HG03520 (cell line): ENCODE measurements around the gene S100A12.

Experiments
- ATAC-seq: cut with Tn5 transposase; IDR thresholded peaks from one replicate; pipeline ENCODE4 v1.9.1; 2021; ENCODE audit warnings: mild to moderate bottlenecking, moderate library complexity; ENCODE audit not compliant: unreplicated experiment

Gene S100A12

GRCh38 chr1:153337980-153338853 lies 37.2 kb downstream of the S100A12 start:
- ATAC-seq: no peak

- ATAC-seq: no peak
These were observed 38.8 kb downstream of the S100A12 start for GRCh38 chr1:153336650-153337049.

DNA sequence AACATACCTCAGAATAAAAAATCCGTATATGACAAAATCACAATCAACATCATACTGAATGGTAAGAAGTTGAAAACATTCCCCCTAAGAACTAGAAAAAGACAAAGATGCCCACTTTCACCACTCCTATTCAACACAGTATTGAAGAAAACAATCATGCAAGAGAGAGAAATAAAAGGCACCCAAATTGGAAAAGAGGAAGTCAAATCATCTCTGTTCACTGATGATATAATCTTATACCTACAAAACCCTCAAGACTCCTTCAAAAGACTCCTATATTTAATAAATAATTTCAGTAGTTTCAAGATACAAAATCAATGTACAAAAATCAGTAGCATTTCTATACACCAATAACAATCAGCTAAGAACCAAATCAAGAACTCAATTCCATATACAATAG lies 41.5 kb downstream of the S100A12 start:
- no peak for ATAC-seq

GRCh38 chr1:153324912-153325311 lies 50.5 kb downstream of the S100A12 start:
- ATAC-seq: no peak
